Hematopoietic multipotent progenitor cell (in vitro differentiated cells): ENCODE measurements around the gene KRTAP10-3. TPM values are rescaled to one million over a fixed set of nuclear protein-coding genes. Genes with fewer than 3 reads are reported as not detected.

Experiments used
- DNase-seq, 3 donors: peaks; one replicate each; pipeline ENCODE4 v3.0.0-alpha.2; 2011 to 2015; ENCODE audit warnings: low read depth in 2 of 3, low spot score in 2 of 3
- total RNA-seq: library from RNA; depleted of rRNA; stranded (reverse); fragments of >200 nt; gene quantifications from one replicate; pipeline ENCODE4 v1.2.3, GENCODE V29; 2012

Gene KRTAP10-3
- total RNA-seq, 1 donor: not detected

- no peak for DNase-seq
Measured at GRCh38 chr21:44531606-44532564, 26.7 kb downstream of the KRTAP10-3 start.

DNA sequence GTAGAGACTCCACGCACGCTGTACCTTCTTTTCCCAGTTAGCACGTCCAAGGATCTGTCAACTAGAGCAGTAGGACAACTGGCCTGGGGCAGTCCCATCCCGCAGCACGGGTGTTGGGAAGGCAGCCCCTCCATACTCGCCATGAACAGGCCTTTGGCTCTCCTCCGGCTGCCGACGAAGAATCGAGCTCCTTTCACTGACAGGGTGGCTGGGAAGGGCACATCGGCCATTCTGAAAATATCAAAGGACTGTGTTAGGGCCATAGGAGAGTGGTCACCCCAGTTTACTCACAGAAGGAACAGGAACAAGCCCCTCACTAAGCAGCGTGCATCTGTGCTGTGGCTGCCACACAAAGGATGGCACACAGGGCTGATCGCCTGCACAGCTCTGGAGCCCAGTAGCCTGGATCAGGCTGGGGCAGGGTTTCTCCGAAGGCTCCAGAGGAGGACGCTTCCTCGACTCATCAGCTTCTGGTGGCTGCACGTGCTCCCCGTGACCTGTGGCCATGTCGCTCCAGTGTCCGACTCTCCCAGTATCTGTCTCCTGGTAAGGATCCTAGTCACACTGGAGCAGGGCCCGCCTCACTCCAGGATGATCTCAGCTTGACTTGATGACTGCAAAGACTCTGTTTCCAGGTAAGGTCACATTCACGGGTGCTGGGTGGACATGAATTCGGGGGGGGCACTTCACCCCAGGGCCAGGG lies 27.5 kb downstream of the KRTAP10-3 start:
- DNase-seq: no peak

DNA sequence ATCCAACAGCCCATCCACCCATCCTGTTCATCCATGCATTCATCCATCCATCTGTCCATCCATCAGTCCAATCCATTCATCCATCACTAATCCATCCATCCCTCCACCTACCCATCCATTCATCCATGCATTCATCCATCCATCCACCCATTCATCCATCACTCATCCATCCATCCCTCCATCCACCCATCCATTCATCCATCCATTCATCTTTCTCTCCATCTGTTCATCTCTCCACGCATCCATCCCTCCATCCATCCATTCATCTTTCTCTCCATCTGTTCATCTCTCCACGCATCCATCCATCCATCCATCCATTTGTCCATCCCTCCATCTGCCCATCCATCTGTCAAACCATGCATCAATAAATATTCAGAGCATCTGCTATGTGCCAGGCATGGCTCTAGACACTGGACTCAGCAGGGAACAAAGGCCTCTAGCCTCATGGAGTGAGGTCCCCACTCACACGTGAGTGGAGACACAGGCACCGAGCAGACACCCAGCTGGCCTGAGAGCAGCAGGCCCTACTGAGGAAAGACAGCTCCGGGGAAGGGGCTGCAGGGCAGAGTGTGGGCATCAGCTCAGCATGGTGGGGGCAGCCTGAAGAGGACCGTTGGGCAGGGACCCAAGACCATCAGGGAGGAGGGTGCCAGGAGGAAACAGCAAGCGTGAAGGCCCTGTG lies 28.2 kb downstream of the KRTAP10-3 start:
- DNase-seq: no peak

- no peak for DNase-seq
Measured at GRCh38 chr21:44529503-44530125, 29.0 kb downstream of the KRTAP10-3 start.

- DNase-seq: no peak
Measured at GRCh38 chr21:44529011-44529421, 29.6 kb downstream of the KRTAP10-3 start.

GRCh38 chr21:44528634-44528995 lies 30.0 kb downstream of the KRTAP10-3 start:
- DNase-seq: no peak

GRCh38 chr21:44527983-44528633 lies 30.5 kb downstream of the KRTAP10-3 start:
- DNase-seq: no peak

GRCh38 chr21:44527156-44527982 lies 31.2 kb downstream of the KRTAP10-3 start:
- DNase-seq: no peak

- DNase-seq: no peak
Measured at GRCh38 chr21:44526096-44526997, 32.2 kb downstream of the KRTAP10-3 start.

- DNase-seq: no peak
Measured at GRCh38 chr21:44525391-44526095, 33.1 kb downstream of the KRTAP10-3 start.

DNA sequence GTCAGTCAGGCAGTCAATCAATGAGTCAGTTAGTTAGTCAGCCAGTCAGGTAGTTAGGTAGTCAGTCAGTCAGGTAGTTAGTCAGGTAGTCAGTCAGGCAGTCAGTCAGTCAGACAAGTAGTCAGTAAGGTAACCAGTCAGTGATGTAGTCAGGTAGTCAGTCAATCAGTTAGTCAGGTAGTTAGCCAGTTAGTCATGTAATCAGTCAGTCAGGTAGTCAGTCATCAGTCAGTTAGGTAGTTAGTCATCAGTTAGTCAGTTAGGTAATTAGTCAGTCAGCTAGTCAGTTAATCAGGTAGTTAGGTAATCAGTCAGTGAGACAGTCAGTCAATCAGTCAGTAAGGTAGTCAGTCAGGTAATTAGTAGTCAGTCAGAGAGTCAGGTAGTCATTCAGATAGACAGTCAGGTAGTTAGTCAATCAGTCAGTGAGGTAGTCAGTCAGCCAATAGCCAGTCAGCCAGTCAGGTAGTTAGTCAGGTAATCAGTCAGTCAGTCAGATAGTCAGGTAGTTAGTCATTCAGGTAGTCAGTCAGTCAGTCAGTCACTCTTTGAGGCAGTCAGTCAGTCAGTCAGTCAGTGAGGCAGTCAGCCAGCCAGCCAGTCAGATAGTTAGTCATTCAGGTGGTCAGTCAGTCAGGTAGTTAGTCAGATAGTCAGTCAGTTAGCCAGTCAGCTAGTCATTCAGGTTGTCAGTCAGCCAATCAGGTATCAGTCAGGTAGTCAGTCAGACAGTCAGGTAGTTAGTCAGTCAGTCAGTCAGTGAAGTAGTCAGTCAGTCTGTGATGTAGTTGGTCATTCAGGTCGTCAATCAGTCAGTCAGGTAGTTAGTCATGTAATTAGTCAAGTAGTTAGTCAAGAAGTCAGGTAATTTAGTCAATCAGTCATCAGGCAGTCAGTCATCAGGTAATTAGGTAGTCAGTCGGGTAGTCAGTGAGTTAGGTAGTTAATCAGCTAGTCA lies 33.9 kb downstream of the KRTAP10-3 start:
- no peak for DNase-seq

DNA sequence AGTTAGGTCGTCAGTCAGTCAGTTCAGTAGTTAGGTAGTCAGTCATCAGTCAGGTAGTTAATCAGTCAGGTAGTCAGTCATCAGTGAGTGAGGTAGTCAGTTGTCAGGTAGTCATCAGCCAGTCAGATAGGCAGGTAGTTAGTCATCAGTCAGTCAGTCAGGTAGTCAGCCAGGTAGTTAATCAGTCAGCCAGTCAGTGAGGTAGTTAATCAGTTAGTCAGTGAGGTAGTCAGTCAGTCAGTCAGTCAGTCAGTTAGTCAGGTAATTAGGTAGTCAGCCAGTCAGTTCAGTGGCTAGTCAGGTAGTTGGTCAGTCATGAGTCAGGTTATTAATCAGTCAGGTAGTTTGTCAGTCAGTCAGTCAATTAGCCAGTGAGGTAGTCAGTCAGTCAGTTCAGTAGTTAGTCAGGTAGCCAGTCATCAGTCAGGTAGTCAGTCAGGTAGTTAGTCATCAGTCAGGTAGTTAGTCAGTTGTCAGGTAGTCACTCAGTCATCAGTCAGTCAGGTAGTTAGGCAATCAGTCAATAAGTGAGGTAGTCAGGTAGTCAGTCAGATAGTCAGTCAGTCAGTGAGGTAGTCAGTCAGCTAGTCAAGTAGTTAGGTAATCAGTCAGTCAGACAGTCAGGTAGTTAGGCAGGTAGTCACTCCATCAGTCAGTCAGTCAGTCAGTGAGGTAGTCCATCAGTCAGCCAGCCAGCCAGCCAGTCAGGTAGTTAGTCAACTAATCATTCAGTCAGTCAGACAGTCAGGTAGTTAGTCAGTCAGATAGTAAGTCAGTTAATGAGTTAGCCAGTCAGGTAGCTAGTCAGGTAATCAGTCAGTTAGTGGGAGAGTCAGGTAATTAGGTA lies 34.8 kb downstream of the KRTAP10-3 start:
- no peak for DNase-seq

DNA sequence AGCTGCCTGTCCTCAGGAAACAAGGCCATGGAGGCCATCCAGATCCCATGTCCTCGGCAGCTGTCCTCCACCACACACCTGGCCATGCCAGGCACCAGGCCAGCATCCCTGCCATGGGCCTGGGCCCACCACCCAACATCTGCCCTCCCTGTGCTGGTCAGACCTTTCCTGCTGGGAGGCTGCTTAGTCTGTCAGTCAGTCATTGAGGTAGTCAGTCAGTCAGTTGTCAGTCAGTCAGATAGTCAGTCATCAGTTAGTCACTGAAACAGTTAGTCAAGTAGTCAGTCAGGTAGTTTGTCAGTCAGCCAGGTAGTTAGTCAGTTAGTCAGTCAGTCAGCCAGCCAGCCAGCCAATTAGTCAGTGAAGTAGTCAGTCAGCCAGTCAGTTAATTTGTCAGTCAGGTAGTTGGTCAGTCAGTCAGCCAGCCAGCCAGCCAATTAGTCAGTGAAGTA lies 35.8 kb downstream of the KRTAP10-3 start:
- DNase-seq: no peak

GRCh38 chr21:44521928-44522752 lies 36.5 kb downstream of the KRTAP10-3 start:
- no peak for DNase-seq
